H9 (cell line): ENCODE measurements around the gene ATP1A4. TPM values are rescaled to one million over a fixed set of nuclear protein-coding genes. Genes with fewer than 3 reads are reported as not detected.

Source experiments
- DNase-seq: peaks from one replicate; pipeline ENCODE4 v3.0.0-alpha.2; 2017
- H2AFZ ChIP-seq: one replicate; pipeline ENCODE4 v1.6.1; 2013; ENCODE audit warnings: mild to moderate bottlenecking, low read length, control low read depth, moderate library complexity
- H2AK5ac ChIP-seq: 2 replicates; pipeline ENCODE4 v1.6.1; 2013; ENCODE audit warnings: low read length, control low read depth, mixed read lengths; ENCODE audit not compliant: insufficient read length
- H2BK120ac ChIP-seq: one replicate; pipeline ENCODE4 v1.6.1; 2013; ENCODE audit warnings: low read depth, mild to moderate bottlenecking, low read length, control low read depth, inconsistent platforms; ENCODE audit not compliant: poor library complexity, severe bottlenecking
- H2BK12ac ChIP-seq: 2 replicates; pipeline ENCODE4 v1.6.1; 2013; ENCODE audit warnings: low read length, control low read depth, mixed read lengths, low read depth; ENCODE audit not compliant: insufficient read length
- H2BK15ac ChIP-seq: 2 replicates; pipeline ENCODE4 v1.6.1; 2013; ENCODE audit warnings: low read depth, low read length, control low read depth
- H2BK20ac ChIP-seq: one replicate; pipeline ENCODE4 v1.6.1; 2013; ENCODE audit warnings: low read depth, mild to moderate bottlenecking, low read length, control low read depth, inconsistent platforms; ENCODE audit not compliant: poor library complexity, severe bottlenecking
- H2BK5ac ChIP-seq: 2 replicates; pipeline ENCODE4 v1.6.1; 2013; ENCODE audit warnings: low read length, control low read depth, mixed read lengths; ENCODE audit not compliant: insufficient read length
- H3K14ac ChIP-seq: 2 replicates; pipeline ENCODE4 v1.6.1; 2013; ENCODE audit warnings: low read length, control low read depth; ENCODE audit not compliant: insufficient read depth
- H3K18ac ChIP-seq: 2 replicates; pipeline ENCODE4 v1.6.1; 2013; ENCODE audit warnings: low read depth, mild to moderate bottlenecking, mixed read lengths, low read length, control low read depth; ENCODE audit not compliant: insufficient read length
- H3K23ac ChIP-seq: 2 replicates; pipeline ENCODE4 v1.6.1; 2013; ENCODE audit warnings: low read length, control low read depth, mixed read lengths, low read depth; ENCODE audit not compliant: insufficient read length
- H3K23me2 ChIP-seq: 2 replicates; pipeline ENCODE4 v1.6.1; 2013; ENCODE audit warnings: low read depth, mild to moderate bottlenecking, mixed read lengths, low read length, control low read depth; ENCODE audit not compliant: insufficient read length, poor library complexity, severe bottlenecking
- H3K27ac ChIP-seq: 2 replicates; pipeline ENCODE4 v1.5.1; 2013; ENCODE audit warnings: low read length, control low read depth, mixed read lengths, low read depth; ENCODE audit not compliant: insufficient read length
- H3K27me3 ChIP-seq: 2 replicates; pipeline ENCODE4 v1.6.1; 2013; ENCODE audit warnings: low read length, control low read depth, inconsistent platforms; ENCODE audit not compliant: insufficient read depth
- H3K4ac ChIP-seq: 2 replicates; pipeline ENCODE4 v1.6.1; 2013; ENCODE audit warnings: low read depth, mild to moderate bottlenecking, control low read depth, inconsistent platforms, low read length, moderate library complexity
- H3K4me1 ChIP-seq: 2 replicates; pipeline ENCODE4 v1.6.1; 2013; ENCODE audit warnings: low read length, control low read depth, inconsistent platforms; ENCODE audit not compliant: insufficient read depth
- H3K4me2 ChIP-seq: 2 replicates; pipeline ENCODE4 v1.6.1; 2013; ENCODE audit warnings: low read length, control low read depth, mixed read lengths; ENCODE audit not compliant: insufficient read length, insufficient read depth
- H3K56ac ChIP-seq: 2 replicates; pipeline ENCODE4 v1.6.1; 2013; ENCODE audit warnings: low read depth, mild to moderate bottlenecking, mixed read lengths, low read length, control low read depth; ENCODE audit not compliant: insufficient read length
- H3K79me1 ChIP-seq: 2 replicates; pipeline ENCODE4 v1.6.1; 2013; ENCODE audit warnings: low read depth, mild to moderate bottlenecking, moderate library complexity, low read length, control low read depth, inconsistent platforms; ENCODE audit not compliant: insufficient read depth, poor library complexity, severe bottlenecking
- H3K79me2 ChIP-seq: 2 replicates; pipeline ENCODE4 v1.6.1; 2013; ENCODE audit warnings: low read length, control low read depth, inconsistent platforms; ENCODE audit not compliant: insufficient read depth
- H3K9ac ChIP-seq: 2 replicates; pipeline ENCODE4 v1.6.1; 2013; ENCODE audit warnings: low read length, control low read depth, mixed read lengths; ENCODE audit not compliant: insufficient read length; ENCODE audit errors: extremely low read depth
- H3K9me3 ChIP-seq: one replicate; pipeline ENCODE4 v1.6.1; 2013; ENCODE audit warnings: low read depth, low read length, inconsistent platforms; ENCODE audit not compliant: control insufficient read depth
- H3T11ph ChIP-seq: one replicate; pipeline ENCODE4 v1.6.1; 2013; ENCODE audit warnings: mild to moderate bottlenecking, low read length, control low read depth, inconsistent platforms
- H4K20me1 ChIP-seq: one replicate; pipeline ENCODE4 v1.6.1; 2013; ENCODE audit not compliant: control insufficient read depth, insufficient read length, insufficient read depth
- H4K5ac ChIP-seq: 2 replicates; pipeline ENCODE4 v1.6.1; 2013; ENCODE audit warnings: low read depth, mild to moderate bottlenecking, mixed read lengths, low read length, control low read depth; ENCODE audit not compliant: insufficient read length
- H4K8ac ChIP-seq: replicated peaks from 2 replicates; pipeline ENCODE4 v1.6.1; 2013; ENCODE audit warnings: low read length, control low read depth, mixed read lengths, low read depth; ENCODE audit not compliant: insufficient read length
- H4K91ac ChIP-seq: 2 replicates; pipeline ENCODE4 v1.6.1; 2013; ENCODE audit warnings: low read depth, mild to moderate bottlenecking, moderate library complexity, mixed read lengths, low read length, control low read depth; ENCODE audit not compliant: insufficient read length
- H3K27ac Mint-ChIP-seq, 3 experiments: 2 replicates in 2 of 3; 3 replicates in 1 of 3; pipeline ENCODE4 v1.8.0; 2020 to 2021; ENCODE audit warnings: mixed read lengths in 3 of 3, mild to moderate bottlenecking in 1 of 3, moderate library complexity in 1 of 3
- H3K27me3 Mint-ChIP-seq: 2 replicates; pipeline ENCODE4 v1.8.0; 2021; ENCODE audit warnings: low read depth, mild to moderate bottlenecking, moderate library complexity, mixed read lengths
- H3K36me3 Mint-ChIP-seq, 3 experiments: 2 replicates in 2 of 3; 3 replicates in 1 of 3; pipeline ENCODE4 v1.8.0; 2020 to 2021; ENCODE audit warnings: low read depth in 3 of 3, mixed read lengths in 3 of 3; ENCODE audit not compliant: insufficient read depth in 1 of 3
- H3K4me1 Mint-ChIP-seq, 2 experiments: 2 replicates each; pipeline ENCODE4 v1.8.0; 2020; ENCODE audit warnings: mixed read lengths in 2 of 2
- H3K4me3 Mint-ChIP-seq, 2 experiments: 2 replicates in 1 of 2; 3 replicates in 1 of 2; pipeline ENCODE4 v1.8.0; 2020 to 2021; ENCODE audit warnings: mild to moderate bottlenecking in 2 of 2, mixed read lengths in 2 of 2, moderate library complexity in 1 of 2
- H3K9me3 Mint-ChIP-seq, 2 experiments: 2 replicates in 1 of 2; 3 replicates in 1 of 2; pipeline ENCODE4 v1.8.0; 2020; ENCODE audit warnings: mild to moderate bottlenecking in 2 of 2, mixed read lengths in 2 of 2, moderate library complexity in 1 of 2
- total RNA-seq: library from RNA; stranded (reverse); gene quantifications from 2 replicates; pipeline ENCODE4 v1.2.1, GENCODE V29; 2021
- TF ChIP-seq, protein P1 (sequence below): fragments of 200-600 bp; sonication (generic); conservative IDR thresholded peaks from 3 replicates; pipeline ENCODE4 v1.8.0; 2021; ENCODE audit warnings: antibody characterized with exemption, mild to moderate bottlenecking

The ATP1A4 gene
- total RNA-seq, 1 experiment from 2014 or later: 0.20 TPM

DNA sequence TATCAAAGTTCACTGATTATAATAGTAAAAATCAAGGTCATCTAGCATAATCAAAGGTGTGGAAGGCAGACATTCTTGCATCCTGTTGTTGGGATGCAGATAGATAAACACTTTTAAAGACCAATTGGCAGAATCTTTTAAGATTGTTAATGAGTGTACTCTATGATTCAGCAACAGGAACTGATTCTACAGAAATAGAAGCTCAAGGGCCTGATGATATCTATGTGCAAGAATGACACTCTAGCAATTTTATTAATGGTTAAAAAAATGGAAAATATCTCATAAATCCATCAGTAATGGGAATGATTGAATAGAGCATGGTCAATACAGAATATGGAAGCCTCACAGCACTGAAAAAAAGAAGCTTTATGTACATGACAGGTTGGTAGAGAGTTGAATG, 2.2 kb upstream of the ATP1A4 start:
- no peak overlapping the region for H3K14ac ChIP-seq
- no peak overlapping the region for H3K23ac ChIP-seq
- no peak overlapping the region for H3T11ph ChIP-seq
- no peak overlapping the region for H3K27ac Mint-ChIP-seq
- H3K4me1 ChIP-seq: no peaks in the 10 kb centered on the region; the same call in 1 of the 2 replicates
- no peak overlapping the region for H4K5ac ChIP-seq
- no peaks in the 10 kb centered on the region for H3K79me1 ChIP-seq
- H3K4ac ChIP-seq: no peak overlapping the region
- no peak overlapping the region for H2BK15ac ChIP-seq
- H3K79me2 ChIP-seq: no peaks in the 10 kb centered on the region
- no peaks in the 10 kb centered on the region for H3K36me3 Mint-ChIP-seq
- H3K9me3 Mint-ChIP-seq: no peaks in the 10 kb centered on the region
- no peak for DNase-seq
- peaks cover 3 to 13% of the 10 kb centered on the region in 2 experiments; a peak in 3 of 4 replicates for H3K4me1 Mint-ChIP-seq
- H3K27me3 ChIP-seq: no peaks in the 10 kb centered on the region
- TF ChIP-seq, protein P1, sequence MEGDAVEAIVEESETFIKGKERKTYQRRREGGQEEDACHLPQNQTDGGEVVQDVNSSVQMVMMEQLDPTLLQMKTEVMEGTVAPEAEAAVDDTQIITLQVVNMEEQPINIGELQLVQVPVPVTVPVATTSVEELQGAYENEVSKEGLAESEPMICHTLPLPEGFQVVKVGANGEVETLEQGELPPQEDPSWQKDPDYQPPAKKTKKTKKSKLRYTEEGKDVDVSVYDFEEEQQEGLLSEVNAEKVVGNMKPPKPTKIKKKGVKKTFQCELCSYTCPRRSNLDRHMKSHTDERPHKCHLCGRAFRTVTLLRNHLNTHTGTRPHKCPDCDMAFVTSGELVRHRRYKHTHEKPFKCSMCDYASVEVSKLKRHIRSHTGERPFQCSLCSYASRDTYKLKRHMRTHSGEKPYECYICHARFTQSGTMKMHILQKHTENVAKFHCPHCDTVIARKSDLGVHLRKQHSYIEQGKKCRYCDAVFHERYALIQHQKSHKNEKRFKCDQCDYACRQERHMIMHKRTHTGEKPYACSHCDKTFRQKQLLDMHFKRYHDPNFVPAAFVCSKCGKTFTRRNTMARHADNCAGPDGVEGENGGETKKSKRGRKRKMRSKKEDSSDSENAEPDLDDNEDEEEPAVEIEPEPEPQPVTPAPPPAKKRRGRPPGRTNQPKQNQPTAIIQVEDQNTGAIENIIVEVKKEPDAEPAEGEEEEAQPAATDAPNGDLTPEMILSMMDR: no peak
- H3K56ac ChIP-seq: no peak overlapping the region
- no peak overlapping the region for H2BK120ac ChIP-seq
- no peak overlapping the region for H4K8ac ChIP-seq
- no peak overlapping the region for H3K27ac ChIP-seq
- H3K18ac ChIP-seq: no peak overlapping the region
- no peak overlapping the region for H4K91ac ChIP-seq
- H2BK20ac ChIP-seq: no peak overlapping the region
- H3K9me3 ChIP-seq: no peaks in the 10 kb centered on the region
- no peak overlapping the region for H2BK12ac ChIP-seq
- no peak overlapping the region for H3K4me2 ChIP-seq
- no peak overlapping the region for H2AFZ ChIP-seq
- no peak overlapping the region for H3K4me3 Mint-ChIP-seq
- no peak overlapping the region for H2AK5ac ChIP-seq
- H2BK5ac ChIP-seq: no peak overlapping the region
- H4K20me1 ChIP-seq: no peaks in the 10 kb centered on the region
- peaks cover 6% of the 10 kb centered on the region for H3K27me3 Mint-ChIP-seq
- no peak overlapping the region for H3K9ac ChIP-seq
- H3K23me2 ChIP-seq: no peaks in the 10 kb centered on the region
